ENCODE measurements around the gene BRS3. TPM values are rescaled to one million over a fixed set of nuclear protein-coding genes. Genes with fewer than 3 reads are reported as not detected.

Gene BRS3
- total and polyA plus RNA-seq, 2 experiments from 2014 or later: not detected

- ATAC-seq: no peak
- no peaks in the 10 kb centered on the region for H3K4me1 Mint-ChIP-seq
Observed at GRCh38 chrX:136447968-136448367, 39.8 kb upstream of the BRS3 start.

More at GRCh38 chrX:136447968-136448367, 39.8 kb upstream of the BRS3 start:
- no peaks in the 10 kb centered on the region for H4K20me1 ChIP-seq (replicated peaks; ENCODE audit: insufficient read depth)
- Mint-ChIP-seq H3K36me3 (ENCODE audit: low read depth) (no peaks in the 10 kb centered on the region; the same call in 2 of the 3 replicates), H3K27ac (no peak overlapping the region), H3K4me3 (no peak overlapping the region), H3K9me3 (peaks cover 7% of the 10 kb centered on the region), H3K27me3 (ENCODE audit: insufficient read depth, low read depth, poor library complexity) (no peaks in the 10 kb centered on the region)
- H3K4me1 ChIP-seq (ENCODE audit: insufficient read depth): no peaks in the 10 kb centered on the region
- no peaks in the 10 kb centered on the region for H3K36me3 ChIP-seq (ENCODE audit: insufficient read depth)
- no peak for TF ChIP-seq EZH2phosphoT487 (IDR thresholded peaks at IDR 0.05; ENCODE audit: unreplicated experiment)
- no peak for TF ChIP-seq EZH2 (IDR thresholded peaks at IDR 0.05; ENCODE audit: low read depth, unreplicated experiment)
- TF ChIP-seq ZNF114 (CRISPR knock-in tag; IDR thresholded peaks at IDR 0.05): no peak
- no peak for TF ChIP-seq ZNF462 (CRISPR knock-in tag; IDR thresholded peaks at IDR 0.05)
- no peak for TF ChIP-seq CREB1 (CRISPR knock-in tag; IDR thresholded peaks at IDR 0.05; ENCODE audit: low read depth)
- no peak for TF ChIP-seq ETS1 (IDR thresholded peaks at IDR 0.05)
- no peak for TF ChIP-seq CTCF (conservative IDR thresholded peaks at IDR 0.05; ENCODE audit: low read depth in 2 of 2)
- TF ChIP-seq JUNB (IDR thresholded peaks at IDR 0.05; ENCODE audit: unreplicated experiment): no peak
- TF ChIP-seq ZNF331 (CRISPR knock-in tag; IDR thresholded peaks at IDR 0.05; ENCODE audit: low read depth): no peak
- no peak for TF ChIP-seq POLR2AphosphoS5 (IDR thresholded peaks at IDR 0.05; ENCODE audit: low read depth)
- no peaks in the 10 kb centered on the region for H3K79me2 ChIP-seq (replicated peaks; ENCODE audit: insufficient read depth)
- H3F3A ChIP-seq (replicated peaks; ENCODE audit: low read depth): no peaks in the 10 kb centered on the region
- H3K4me2 ChIP-seq: no peak overlapping the region
- no peaks in the 10 kb centered on the region for H3K9me2 ChIP-seq (ENCODE audit: insufficient read depth)
- H3K27ac ChIP-seq (ENCODE audit: low read depth): no peak overlapping the region
- no peak for DNase-seq (ENCODE audit: low spot score)
- H3K27me3 ChIP-seq (ENCODE audit: insufficient read depth): no peaks in the 10 kb centered on the region
- no peak overlapping the region for H2AFZ ChIP-seq
- H3K4me3 ChIP-seq: no peak overlapping the region
